Cardiac muscle cell (in vitro differentiated cells and primary cell): ENCODE data around the gene HOXD8. TPM values are rescaled to one million over a fixed set of nuclear protein-coding genes. Genes with fewer than 3 reads are reported as not detected.

Experiments used
- DNase-seq, 2 donors: peaks; one replicate each; pipeline versions ENCODE4 v3.0.0 to v3.0.0-alpha.2; 2010 to 2017; ENCODE audit warnings: low read depth in 1 of 2, low spot score in 1 of 2
- H3K27ac ChIP-seq: fragments of 200-600 bp; sonication (generic); 2 replicates; pipeline ENCODE4 v1.5.1; 2016
- H3K27me3 ChIP-seq: fragments of 200-600 bp; sonication (generic); 2 replicates; pipeline ENCODE4 v1.6.0; 2016; ENCODE audit warnings: control low read depth
- H3K36me3 ChIP-seq: fragments of 200-600 bp; sonication (generic); 2 replicates; pipeline ENCODE4 v1.5.1; 2016; ENCODE audit warnings: control low read depth
- H3K4me1 ChIP-seq: fragments of 200-600 bp; sonication (generic); 2 replicates; pipeline ENCODE4 v1.8.1; 2017; ENCODE audit warnings: low read depth, mild to moderate bottlenecking, mixed run types
- H3K4me3 ChIP-seq: fragments of 200-600 bp; sonication (generic); 2 replicates; pipeline ENCODE4 v1.5.1; 2016; ENCODE audit warnings: mild to moderate bottlenecking
- H3K9me3 ChIP-seq: fragments of 200-600 bp; sonication (generic); 2 replicates; pipeline ENCODE4 v1.5.1; 2017; ENCODE audit warnings: low read depth, mild to moderate bottlenecking, control low read depth
- CTCF ChIP-seq: IDR thresholded peaks from 2 replicates; pipeline ENCODE4 v1.5.1; 2012; ENCODE audit warnings: low read depth, mild to moderate bottlenecking, low read length
- polyA plus RNA-seq: library from polyadenylated mRNA; unstranded; fragments of >200 nt; fragmentation: Nextera tagmentation; extraction: Ambion mirVana; gene quantifications from 2 replicates; pipeline ENCODE4 v1.2.1, GENCODE V29; 2016
- total RNA-seq: library from RNA; depleted of rRNA; stranded (reverse); fragments of >200 nt; gene quantifications from 2 replicates; pipeline ENCODE4 v1.2.3, GENCODE V29; 2016

The HOXD8 gene
- total and polyA plus RNA-seq, 2 experiments from 2014 or later: not detected

DNA sequence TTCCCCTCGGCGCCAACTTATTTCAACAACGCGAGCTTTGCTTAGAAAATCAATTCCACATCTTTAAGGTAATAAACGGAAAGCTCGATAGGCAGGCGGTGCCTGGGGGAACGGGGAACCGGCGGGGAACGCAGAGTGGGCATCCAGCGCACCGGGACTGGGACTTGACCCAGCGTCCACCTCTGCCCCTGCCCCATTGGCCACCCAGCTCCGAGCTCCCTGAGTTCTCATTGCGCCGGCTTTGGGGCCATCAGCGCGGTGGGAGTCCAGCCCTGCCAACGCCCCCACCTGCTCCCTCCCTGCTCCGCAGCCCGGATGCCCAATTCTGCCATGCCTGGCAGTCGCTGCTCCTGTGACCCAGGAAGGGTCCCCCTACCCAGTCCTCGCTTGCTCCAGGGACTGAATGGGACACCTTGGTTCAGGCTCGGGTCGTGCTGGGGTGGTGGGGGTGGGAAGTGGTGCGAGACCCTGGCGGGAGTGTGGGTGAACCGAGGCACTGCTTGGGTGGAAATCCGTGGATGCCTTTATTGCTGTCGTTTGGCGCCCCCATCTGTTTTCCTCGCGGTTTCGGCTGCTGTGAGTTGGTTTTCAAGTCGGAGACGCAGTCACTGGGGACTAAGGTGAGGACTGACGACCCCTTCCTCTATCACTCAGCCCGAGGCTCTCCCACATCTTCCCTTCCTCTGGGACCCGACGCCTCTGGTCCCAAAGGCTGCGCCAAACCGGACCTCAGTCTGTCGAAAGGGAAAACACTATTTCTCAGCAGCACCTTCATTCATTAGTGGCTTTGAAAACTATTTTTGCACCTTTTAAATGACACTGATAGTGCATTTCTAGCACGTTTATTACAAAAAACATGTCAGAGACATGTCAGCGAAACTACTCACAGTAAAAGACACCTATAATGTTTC lies 43.4 kb upstream of the HOXD8 start:
- Histone ChIP-seq H3K36me3 (no peaks in the 10 kb centered on the region), H3K27me3 (peaks cover 100% of the 10 kb centered on the region), H3K9me3 (no peaks in the 10 kb centered on the region), H3K4me1 (peaks cover 8% of the 10 kb centered on the region), H3K27ac (no peak overlapping the region), H3K4me3 (peak overlapping the region; percentile 25)
- peak; percentile 34 to 78 for DNase-seq
- peak; percentile 47 for TF ChIP-seq CTCF

GRCh38 chr2:176087330-176088047 lies 42.0 kb upstream of the HOXD8 start:
- H3K27me3 ChIP-seq: peaks cover 100% of the 10 kb centered on the region
- peak overlapping the region; percentile 32 for H3K4me3 ChIP-seq
- TF ChIP-seq CTCF: no peak
- no peak overlapping the region for H3K27ac ChIP-seq
- no peaks in the 10 kb centered on the region for H3K36me3 ChIP-seq
- no peak for DNase-seq
- H3K4me1 ChIP-seq: peaks cover 8% of the 10 kb centered on the region
- no peaks in the 10 kb centered on the region for H3K9me3 ChIP-seq

DNA sequence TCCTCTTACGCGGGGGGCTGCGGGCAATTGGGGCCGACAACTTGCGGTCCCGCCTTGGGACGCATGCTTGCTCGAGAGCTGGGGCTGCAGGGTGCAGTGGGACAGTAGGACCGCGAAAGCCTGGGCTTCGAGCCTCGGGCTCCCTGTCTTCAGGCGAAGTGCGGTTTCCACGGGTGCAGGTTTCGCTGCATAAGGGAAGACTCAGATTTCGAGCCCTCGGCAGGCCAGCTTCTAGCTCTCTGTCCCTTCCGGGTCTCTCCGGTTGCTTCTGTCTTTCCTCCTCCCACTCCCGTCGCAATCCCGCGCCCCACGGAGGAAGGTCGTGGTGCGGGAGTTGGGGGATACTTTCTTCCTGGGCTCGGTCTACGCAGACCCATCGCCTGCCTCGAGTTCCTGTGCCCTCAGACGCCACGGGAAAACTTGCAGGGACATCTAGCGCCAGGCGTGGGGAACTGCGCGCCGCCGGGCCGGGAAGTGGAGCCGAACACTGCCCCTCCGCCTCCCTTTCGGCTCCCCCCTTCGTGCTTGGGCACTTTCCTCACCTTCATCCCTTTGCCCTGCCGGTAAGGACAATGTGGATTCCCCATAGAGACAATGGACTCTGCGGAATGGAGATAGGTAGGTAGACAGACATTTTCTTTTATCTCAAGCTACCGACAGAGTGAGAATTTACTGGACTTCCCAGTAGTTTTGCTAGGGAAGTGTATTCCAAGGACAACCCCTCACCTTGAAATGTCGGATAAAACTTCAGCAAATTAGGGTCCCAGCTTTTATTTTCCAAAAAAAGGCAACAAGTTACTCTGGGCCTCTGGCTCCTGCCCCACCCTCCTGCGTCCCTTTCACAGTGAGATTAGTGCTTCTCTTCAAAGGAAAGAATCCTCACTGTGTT lies 41.2 kb upstream of the HOXD8 start:
- Histone ChIP-seq H3K9me3 (no peaks in the 10 kb centered on the region), H3K4me1 (peaks cover 8% of the 10 kb centered on the region), H3K4me3 (peak overlapping the region; percentile 32), H3K27ac (no peak overlapping the region), H3K27me3 (peaks cover 100% of the 10 kb centered on the region), H3K36me3 (no peaks in the 10 kb centered on the region)
- peak; percentile 48 to 77 for DNase-seq
- TF ChIP-seq CTCF: peak; percentile 77

DNA sequence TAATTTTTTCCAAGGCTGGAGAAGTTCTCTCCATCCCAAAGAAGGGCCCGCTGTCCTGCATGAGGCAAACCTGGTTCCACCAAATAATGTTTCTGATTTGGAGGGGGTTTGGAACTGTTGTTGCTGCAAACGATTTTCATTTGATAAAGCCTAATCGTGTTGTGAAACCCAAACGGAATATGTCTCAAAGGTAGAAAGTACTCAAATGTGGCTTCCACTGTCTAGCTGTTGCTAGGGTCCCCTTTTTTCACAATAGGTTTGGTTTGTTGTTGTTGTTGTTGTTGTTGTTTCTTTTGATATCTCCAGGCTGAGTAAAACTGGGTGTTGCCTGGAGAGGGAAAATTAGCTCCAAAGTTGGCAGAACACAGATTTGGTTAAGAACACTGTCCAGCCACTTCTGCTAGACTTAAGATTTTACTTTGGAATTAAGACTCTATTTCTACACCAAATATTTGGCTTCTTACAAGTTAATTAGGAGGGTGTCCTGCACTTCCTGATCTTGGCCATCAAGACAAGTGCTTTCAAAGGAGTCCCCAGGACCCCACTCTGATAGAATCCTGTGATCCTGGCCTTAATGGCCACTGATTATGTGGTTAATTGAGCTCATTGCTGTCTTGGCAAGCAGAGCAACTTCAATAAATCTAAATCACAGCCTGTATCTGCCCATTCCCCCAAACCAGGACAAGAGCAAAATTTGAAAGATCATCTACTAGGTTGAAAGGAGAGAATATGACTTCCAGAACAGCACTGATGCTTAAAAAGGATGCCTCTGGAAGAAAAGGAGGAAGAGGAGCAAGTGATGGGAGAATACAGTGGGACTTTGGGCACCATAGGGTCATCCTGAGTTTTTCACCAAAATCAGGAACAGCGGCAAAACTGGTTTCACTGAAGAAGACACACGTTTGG lies 40.3 kb upstream of the HOXD8 start:
- DNase-seq: no peak
- no peaks in the 10 kb centered on the region for H3K9me3 ChIP-seq
- H3K27ac ChIP-seq: no peak overlapping the region
- peaks cover 100% of the 10 kb centered on the region for H3K27me3 ChIP-seq
- H3K4me3 ChIP-seq: no peak overlapping the region
- peaks cover 8% of the 10 kb centered on the region for H3K4me1 ChIP-seq
- no peaks in the 10 kb centered on the region for H3K36me3 ChIP-seq
- TF ChIP-seq CTCF: no peak
